ENCODE measurements around the gene MRM2. TPM values are rescaled to one million over a fixed set of nuclear protein-coding genes. Genes with fewer than 3 reads are reported as not detected.

The MRM2 gene
- total RNA-seq, 1 experiment from 2014 or later: 32.1 TPM

GRCh38 chr7:2244404-2244995 lies 2.5 kb upstream of the MRM2 start:
- Mint-ChIP-seq H3K9me3 (ENCODE audit: unreplicated experiment) (no peaks in the 10 kb centered on the region), H3K27ac (ENCODE audit: low read depth, unreplicated experiment) (no peak overlapping the region), H3K27me3 (ENCODE audit: insufficient read depth, unreplicated experiment) (no peaks in the 10 kb centered on the region), H3K4me1 (ENCODE audit: insufficient read depth, unreplicated experiment) (peaks cover 7% of the 10 kb centered on the region), H3K36me3 (ENCODE audit: insufficient read depth, unreplicated experiment) (peaks cover 12% of the 10 kb centered on the region), H3K4me3 (ENCODE audit: unreplicated experiment) (no peak overlapping the region)
- no peak for DNase-seq (ENCODE audit: unreplicated experiment)
- ChIA-PET CTCF (interaction anchor here (2.4 kb wide), 1 partner anchor 103 kb away, joined by 8 read pairs; no protein-coding TSS in a partner anchor), POLR2A (interaction anchor here (1.1 kb wide), 1 partner anchor 110 kb away, joined by 3 read pairs; the partner anchor contains the start of gene EIF3B)
- no TSS peak for BruUV-seq (replicated peaks)
- TF ChIP-seq, protein P1, sequence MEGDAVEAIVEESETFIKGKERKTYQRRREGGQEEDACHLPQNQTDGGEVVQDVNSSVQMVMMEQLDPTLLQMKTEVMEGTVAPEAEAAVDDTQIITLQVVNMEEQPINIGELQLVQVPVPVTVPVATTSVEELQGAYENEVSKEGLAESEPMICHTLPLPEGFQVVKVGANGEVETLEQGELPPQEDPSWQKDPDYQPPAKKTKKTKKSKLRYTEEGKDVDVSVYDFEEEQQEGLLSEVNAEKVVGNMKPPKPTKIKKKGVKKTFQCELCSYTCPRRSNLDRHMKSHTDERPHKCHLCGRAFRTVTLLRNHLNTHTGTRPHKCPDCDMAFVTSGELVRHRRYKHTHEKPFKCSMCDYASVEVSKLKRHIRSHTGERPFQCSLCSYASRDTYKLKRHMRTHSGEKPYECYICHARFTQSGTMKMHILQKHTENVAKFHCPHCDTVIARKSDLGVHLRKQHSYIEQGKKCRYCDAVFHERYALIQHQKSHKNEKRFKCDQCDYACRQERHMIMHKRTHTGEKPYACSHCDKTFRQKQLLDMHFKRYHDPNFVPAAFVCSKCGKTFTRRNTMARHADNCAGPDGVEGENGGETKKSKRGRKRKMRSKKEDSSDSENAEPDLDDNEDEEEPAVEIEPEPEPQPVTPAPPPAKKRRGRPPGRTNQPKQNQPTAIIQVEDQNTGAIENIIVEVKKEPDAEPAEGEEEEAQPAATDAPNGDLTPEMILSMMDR (IDR thresholded peaks at IDR 0.05; ENCODE audit: unreplicated experiment): no peak
- intact Hi-C loops (cut with micrococcal nuclease): no loop called here

GRCh38 chr7:2243458-2243857 lies 1.5 kb upstream of the MRM2 start:
- BruUV-seq (replicated peaks): no TSS peak
- intact Hi-C loops (cut with micrococcal nuclease): no loop called here
- DNase-seq (ENCODE audit: unreplicated experiment): no peak
- Mint-ChIP-seq H3K27ac (ENCODE audit: low read depth, unreplicated experiment) (no peak overlapping the region), H3K4me1 (ENCODE audit: insufficient read depth, unreplicated experiment) (no peaks in the 10 kb centered on the region), H3K27me3 (ENCODE audit: insufficient read depth, unreplicated experiment) (no peaks in the 10 kb centered on the region), H3K9me3 (ENCODE audit: unreplicated experiment) (no peaks in the 10 kb centered on the region), H3K4me3 (ENCODE audit: unreplicated experiment) (no peak overlapping the region), H3K36me3 (ENCODE audit: insufficient read depth, unreplicated experiment) (peaks cover 14% of the 10 kb centered on the region)
- CTCF ChIA-PET: interaction anchor here (0.6 kb wide), 1 partner anchor 202 kb away, joined by 3 read pairs; no protein-coding TSS in a partner anchor
- POLR2A ChIA-PET: no interaction called here
- TF ChIP-seq, protein P1 (IDR thresholded peaks at IDR 0.05; ENCODE audit: unreplicated experiment): no peak

DNA sequence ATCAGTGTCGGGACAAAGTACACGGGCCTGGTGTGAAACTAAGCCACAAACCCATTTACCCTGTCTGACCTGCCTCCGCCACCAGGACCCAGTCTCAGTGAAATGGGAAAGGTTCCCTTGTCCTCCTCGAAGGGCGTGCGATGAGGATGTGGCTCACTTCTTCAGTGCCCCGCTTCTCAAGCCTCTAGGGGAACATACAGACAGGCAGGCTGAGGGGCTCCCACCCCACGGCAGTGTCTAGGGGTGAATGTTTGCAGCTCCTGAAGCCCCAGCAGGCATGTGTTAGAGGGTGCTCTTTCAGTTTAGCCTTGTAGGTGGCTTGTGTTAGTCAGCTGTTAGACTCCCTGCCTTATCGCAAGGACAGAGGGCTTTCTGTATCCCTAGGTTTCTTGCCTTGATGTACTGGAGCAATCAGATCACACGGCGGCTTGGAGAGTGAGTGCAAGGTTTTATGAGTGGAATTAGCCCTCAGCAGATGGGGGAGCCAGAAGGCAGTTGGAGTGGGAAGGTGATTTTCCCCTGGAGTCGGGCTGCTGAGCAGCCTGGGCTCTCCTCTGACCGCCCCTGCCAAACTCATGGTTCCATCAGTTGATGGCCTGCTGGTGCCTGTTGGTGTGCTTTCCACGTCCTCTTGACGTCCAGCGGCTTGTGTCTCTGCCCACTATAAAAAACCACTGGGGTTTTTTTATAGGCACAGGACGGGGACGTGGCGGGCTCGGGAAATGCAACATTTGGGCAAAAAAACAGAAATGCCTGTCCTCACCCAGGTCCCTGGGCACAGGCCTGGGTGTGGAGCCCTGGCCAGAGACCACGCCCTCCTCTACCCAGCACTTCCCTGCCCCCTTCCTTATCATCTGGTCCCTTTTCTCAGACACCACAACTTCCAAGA lies 780 bp upstream of the MRM2 start:
- H3K27ac Mint-ChIP-seq (ENCODE audit: low read depth, unreplicated experiment): peak overlapping the region; percentile 89
- ChIA-PET POLR2A (interaction anchor here (0.6 to 2.5 kb wide), 9 partner anchors 10 to 1424 kb away, joined by 3 to 25 read pairs (median 3); partner anchors contain the start of genes MAD1L1 and SNX8), CTCF (interaction anchor here (0.6 to 0.7 kb wide), 3 partner anchors 11 to 201 kb away, joined by 3 read pairs; no protein-coding TSS in a partner anchor)
- no peak for DNase-seq (ENCODE audit: unreplicated experiment)
- peaks cover 18% of the 10 kb centered on the region for H3K36me3 Mint-ChIP-seq (ENCODE audit: insufficient read depth, unreplicated experiment)
- TF ChIP-seq, protein P1 (IDR thresholded peaks at IDR 0.05; ENCODE audit: unreplicated experiment): no peak
- BruUV-seq (replicated peaks): no TSS peak
- H3K4me1 Mint-ChIP-seq (ENCODE audit: insufficient read depth, unreplicated experiment): no peaks in the 10 kb centered on the region
- intact Hi-C loops (cut with micrococcal nuclease): no loop called here
- no peaks in the 10 kb centered on the region for H3K27me3 Mint-ChIP-seq (ENCODE audit: insufficient read depth, unreplicated experiment)
- H3K9me3 Mint-ChIP-seq (ENCODE audit: unreplicated experiment): no peaks in the 10 kb centered on the region
- H3K4me3 Mint-ChIP-seq (ENCODE audit: unreplicated experiment): peak overlapping the region; percentile 94

GRCh38 chr7:2239242-2239641 lies 2.8 kb downstream of the MRM2 start:
- Mint-ChIP-seq H3K4me3 (ENCODE audit: unreplicated experiment) (no peak overlapping the region), H3K9me3 (ENCODE audit: unreplicated experiment) (no peaks in the 10 kb centered on the region), H3K27me3 (ENCODE audit: insufficient read depth, unreplicated experiment) (no peaks in the 10 kb centered on the region), H3K36me3 (ENCODE audit: insufficient read depth, unreplicated experiment) (peaks cover 46% of the 10 kb centered on the region), H3K4me1 (ENCODE audit: insufficient read depth, unreplicated experiment) (no peaks in the 10 kb centered on the region), H3K27ac (ENCODE audit: low read depth, unreplicated experiment) (no peak overlapping the region)
- TF ChIP-seq, protein P1 (IDR thresholded peaks at IDR 0.05; ENCODE audit: unreplicated experiment): no peak
- intact Hi-C loops (cut with micrococcal nuclease): no loop called here
- POLR2A ChIA-PET: interaction anchor here (0.6 kb wide), 1 partner anchor 31 kb away, joined by 3 read pairs; no protein-coding TSS in a partner anchor
- CTCF ChIA-PET: interaction anchor here (0.5 kb wide), 1 partner anchor 432 kb away, joined by 4 read pairs; no protein-coding TSS in a partner anchor
- no TSS peak for BruUV-seq (replicated peaks)
- no peak for DNase-seq (ENCODE audit: unreplicated experiment)

Measured in MCF 10A (cell line).